Activated CD8-positive, alpha-beta memory T cell treated with anti-CD3 and anti-CD28 coated beads, Interleukin-2, amount 50 U/mL, for 1 hour (primary cell): ENCODE results near the gene VSIG8.

Experiments used
- DNase-seq: peaks from one replicate; pipeline ENCODE4 v3.0.0-alpha.2; 2020; ENCODE audit errors: extremely low read depth

VSIG8 gene

GRCh38 chr1:159856576-159856975, 5.9 kb downstream of the VSIG8 start:
- no peak for DNase-seq

GRCh38 chr1:159855709-159856108, 6.7 kb downstream of the VSIG8 start:
- DNase-seq = no peak

DNA sequence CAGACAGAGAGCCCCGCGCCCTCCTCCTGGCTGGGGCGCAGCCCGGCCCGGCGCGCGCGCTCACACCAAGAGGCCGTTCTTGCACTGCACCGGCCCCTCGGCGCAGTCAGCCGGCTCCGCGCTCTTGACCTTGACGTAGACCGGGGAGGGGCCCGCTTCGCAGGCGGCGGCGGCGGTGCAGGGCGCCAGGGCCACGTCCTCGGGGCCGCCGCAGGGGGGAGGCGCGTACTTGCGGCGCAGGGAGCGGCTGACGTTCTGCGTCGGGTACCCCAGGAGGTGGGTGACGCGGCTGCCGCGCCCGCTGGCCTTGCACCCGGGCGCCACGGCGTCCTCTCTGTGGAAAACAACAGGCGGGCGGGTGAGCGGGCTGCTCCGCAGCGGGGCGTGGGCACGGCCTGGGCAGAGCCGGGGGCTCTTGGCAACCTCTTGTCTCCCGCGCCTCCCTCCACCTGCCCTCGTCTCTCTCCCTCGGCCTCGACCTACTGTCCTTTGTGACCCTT, 7.7 kb downstream of the VSIG8 start:
- DNase-seq = peak; percentile 43

DNA sequence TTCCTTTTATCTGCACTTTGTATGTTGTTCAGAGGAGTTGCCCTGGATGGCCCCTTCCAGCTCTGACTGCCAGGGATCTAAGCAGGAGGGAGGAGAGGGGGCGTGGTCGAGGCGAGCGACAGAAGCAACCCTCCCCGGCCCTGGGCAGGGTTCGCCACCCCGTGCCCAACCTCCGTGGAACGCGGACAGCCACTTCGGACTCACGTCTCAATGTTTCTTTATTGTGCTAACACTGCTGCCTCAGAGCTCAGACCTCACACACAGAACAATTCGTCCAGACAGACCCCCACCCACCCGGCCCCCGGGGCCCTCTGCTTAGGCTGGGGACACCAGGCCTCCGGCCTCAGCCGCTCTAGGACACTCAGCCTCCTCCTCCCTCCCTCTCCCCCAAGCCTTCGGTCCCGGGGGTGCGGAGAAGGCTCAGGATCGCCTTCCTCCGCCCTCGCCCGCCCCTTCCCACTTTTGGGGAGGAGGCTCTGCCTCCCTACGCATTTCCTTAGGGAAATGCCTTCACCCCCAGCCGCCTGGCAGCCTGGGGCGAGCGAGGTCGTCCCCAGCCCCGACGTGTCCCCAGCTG, 8.3 kb downstream of the VSIG8 start:
- no peak for DNase-seq

- no peak for DNase-seq
Observed at GRCh38 chr1:159853417-159854115, 8.9 kb downstream of the VSIG8 start.

DNA sequence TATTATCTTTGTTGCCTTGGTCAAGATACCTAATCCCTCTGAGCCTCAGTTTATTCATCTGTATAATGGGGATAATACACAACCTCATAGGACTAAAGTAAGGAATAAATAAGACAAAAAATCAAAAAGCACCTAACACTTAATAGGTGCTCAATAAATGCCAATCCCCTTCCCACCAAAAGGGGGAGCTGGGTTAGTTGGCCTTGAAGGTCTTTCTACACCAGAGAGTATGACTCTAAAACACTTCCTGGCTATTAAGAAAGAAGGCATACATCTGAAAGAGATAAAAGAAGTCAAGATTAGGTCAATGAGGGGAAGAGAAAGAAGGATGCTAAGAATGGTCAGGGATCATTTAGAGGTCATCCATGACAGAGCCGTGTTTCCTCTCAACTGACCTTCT, 11.1 kb downstream of the VSIG8 start:
- DNase-seq = no peak

GRCh38 chr1:159849626-159850366, 12.7 kb downstream of the VSIG8 start:
- DNase-seq = no peak

DNA sequence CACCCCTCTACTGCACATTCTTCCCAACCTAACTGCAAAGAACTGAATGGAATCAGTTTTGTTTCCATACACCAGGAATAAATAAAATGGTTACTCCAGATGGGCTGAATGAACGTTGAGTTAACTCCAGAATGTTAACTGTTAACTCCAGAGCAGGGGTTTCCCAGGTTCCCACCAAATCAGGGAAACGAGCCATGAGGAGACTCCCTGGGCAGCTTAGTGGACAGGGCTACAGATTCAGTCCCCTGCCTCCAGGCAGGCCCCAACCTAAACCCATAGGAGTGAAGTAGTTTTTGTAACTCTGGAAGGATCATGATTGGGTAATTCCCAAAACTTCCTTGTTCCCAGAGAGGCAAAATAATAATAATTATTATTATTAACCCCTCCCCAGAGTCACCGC, 14.1 kb downstream of the VSIG8 start:
- no peak for DNase-seq

GRCh38 chr1:159847231-159847630, 15.2 kb downstream of the VSIG8 start:
- no peak for DNase-seq

DNA sequence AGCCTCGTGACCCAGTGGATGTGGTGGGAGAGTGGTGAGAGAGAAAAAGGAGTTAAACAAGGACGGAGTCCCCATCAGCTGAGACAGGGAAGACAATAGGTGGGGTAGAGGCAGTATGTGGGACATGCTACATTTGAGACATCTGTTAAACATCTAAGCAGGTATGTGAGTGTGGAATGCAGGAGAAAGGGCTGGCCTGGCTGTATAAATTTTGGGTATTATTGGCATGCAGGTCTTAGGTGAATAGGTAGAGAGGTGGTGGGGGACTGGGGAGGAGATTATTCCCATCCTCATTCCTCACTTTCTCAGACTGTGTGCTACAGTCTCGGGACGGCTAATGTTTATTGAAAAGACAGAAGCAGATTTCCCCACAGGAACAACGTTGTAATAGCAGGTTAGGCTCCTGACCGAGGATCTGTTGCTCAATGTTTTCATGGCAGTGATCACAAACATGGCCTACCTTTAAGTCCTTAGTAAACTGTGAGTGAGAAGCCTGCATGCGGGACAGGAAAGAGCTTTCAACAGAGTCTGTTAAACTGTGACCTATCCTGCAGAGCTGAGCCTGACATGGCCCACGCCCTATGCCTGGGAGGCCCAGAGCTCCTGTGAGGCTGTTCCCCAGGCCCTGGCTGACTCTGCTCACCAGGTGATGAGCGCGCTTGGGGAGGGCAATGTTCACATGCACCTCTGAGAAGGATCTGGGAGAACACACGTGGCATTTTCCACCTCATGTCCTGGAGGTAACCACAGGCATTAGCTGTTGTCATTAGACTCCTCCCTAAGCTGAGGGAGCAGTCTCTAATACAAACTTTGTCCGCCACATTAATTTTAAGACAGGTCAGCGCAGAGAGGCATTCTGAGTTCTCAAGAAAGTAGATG, 16.5 kb downstream of the VSIG8 start:
- no peak for DNase-seq

DNA sequence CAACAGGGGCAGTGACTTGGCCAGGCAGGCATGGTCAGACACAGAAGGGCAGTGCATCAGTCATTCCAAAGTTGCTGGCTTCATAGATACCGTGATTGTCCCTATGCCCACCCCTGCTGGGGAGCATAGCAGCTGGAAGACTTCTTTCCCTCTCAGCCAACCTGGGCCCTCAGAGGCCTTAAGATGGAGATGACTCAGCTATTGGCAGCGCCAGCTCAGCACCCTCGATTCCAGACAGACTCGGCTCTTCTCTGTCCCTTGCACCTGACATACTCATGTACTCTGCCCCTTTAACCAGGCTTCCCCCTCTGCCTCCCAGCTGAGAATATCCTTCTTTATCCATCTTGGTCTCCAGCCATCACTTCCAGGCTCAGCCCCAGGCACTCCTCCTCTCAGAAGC, 19.0 kb downstream of the VSIG8 start:
- no peak for DNase-seq

DNA sequence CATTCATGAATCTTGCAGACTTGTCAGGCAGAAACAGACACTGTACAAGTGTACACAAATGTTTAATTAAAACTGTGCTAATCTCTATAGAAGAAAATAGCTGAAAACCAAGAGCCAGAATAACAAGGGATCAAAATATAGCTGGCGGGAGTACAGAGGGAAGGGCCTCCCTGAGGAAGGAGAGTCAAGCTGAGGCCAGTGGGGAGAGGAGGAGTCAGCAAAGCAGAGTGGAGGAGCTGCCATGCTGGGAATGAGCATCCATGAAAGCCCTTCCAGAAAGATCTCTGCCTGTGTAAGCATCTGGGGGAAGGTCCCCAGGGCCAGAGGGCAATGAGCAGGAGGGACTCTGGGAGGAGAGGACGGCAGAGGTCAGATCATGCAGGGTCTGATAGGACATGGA, 20.7 kb downstream of the VSIG8 start:
- DNase-seq = no peak

- DNase-seq = no peak
Observed at GRCh38 chr1:159839116-159839849, 23.2 kb downstream of the VSIG8 start.

GRCh38 chr1:159838715-159839114, 23.7 kb downstream of the VSIG8 start:
- DNase-seq = no peak

GRCh38 chr1:159835862-159836525, 26.5 kb downstream of the VSIG8 start:
- no peak for DNase-seq

- DNase-seq = no peak
Observed at GRCh38 chr1:159835356-159835755, 27.1 kb downstream of the VSIG8 start.

DNA sequence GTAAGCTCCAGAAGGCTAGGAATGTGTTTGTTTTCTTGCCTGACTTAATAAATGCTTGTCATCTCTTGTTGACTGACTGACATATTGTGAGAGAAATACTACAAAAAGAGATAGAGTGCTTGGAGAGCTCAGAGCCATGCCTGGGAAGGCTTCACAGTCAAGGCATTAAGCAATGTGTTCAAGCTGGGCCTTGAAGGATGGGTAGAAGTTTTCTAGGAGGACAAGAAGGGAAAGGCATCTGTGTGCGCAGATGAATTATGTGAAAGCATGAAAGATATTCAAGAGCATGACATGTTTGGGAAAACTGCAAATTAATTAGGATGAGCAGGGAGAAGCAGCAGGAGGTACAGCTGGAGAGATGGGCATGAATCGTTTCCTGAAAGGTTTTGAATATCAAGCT, 30.1 kb downstream of the VSIG8 start:
- DNase-seq = no peak

DNA sequence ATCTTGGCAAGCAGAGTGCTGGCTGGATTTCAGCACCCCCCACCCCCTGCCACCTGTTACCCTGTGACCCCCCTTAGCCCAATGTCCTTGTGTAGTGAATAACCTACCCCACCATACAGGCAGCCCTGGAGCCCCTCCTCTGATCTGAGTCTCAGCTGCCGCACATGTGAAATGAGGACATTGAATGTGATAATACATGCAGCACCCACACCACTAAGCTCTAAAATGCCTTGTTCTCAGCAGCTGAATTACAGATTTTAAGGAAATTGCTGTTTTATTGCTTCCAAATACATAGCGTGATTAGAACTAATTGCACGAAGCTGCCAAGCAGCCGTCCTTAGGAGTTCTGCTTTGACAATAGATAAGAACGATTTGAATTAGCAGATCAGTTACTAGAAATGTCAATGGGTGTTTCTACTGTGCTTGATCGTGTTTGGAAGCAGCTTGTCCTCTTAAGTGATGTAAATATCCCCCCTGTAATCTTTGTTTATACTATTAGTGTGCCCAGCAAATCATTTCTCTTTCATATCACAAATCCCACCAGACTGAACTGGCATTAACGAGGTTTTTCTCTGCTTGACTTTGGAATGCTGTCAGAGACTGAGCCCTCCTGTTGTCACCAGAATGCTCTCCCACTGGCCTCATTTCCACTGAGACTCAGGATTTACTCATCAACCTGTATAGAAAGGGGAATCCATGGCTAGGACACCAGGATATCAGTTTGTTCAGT, 30.9 kb downstream of the VSIG8 start:
- no peak for DNase-seq

GRCh38 chr1:159830722-159831121, 31.7 kb downstream of the VSIG8 start:
- no peak for DNase-seq

DNA sequence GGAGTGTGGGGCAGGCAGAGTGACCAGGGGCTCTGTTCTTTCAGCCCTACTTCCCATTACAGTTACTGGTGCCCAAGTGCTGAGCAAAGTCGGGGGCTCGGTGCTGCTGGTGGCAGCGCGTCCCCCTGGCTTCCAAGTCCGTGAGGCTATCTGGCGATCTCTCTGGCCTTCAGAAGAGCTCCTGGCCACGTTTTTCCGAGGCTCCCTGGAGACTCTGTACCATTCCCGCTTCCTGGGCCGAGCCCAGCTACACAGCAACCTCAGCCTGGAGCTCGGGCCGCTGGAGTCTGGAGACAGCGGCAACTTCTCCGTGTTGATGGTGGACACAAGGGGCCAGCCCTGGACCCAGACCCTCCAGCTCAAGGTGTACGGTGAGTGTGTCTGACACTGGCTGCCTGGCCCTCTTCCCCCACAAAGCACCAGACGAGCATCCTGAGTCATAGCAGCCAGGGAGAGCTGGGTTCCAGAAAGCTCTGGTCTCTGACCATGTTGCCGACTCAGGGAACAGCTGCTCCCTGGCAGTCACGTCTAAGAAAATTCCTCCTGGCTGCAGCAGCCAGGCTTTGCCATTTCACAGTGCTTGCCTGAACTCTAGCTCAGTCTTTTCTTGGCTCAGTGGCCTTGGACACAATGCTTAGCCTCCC, 32.5 kb downstream of the VSIG8 start:
- DNase-seq = no peak
